Fibroblast of mammary gland (primary cell): ENCODE results near the gene JAGN1.

Experiments used
- DNase-seq: peaks from one replicate; pipeline ENCODE4 v3.0.0-alpha.2; 2010; ENCODE audit warnings: low read depth
- H3K4me3 ChIP-seq: 2 replicates; pipeline ENCODE4 v1.5.1; 2011; ENCODE audit warnings: low read depth, mild to moderate bottlenecking, low read length, moderate library complexity; ENCODE audit not compliant: control insufficient read depth
- CTCF ChIP-seq: conservative IDR thresholded peaks from 2 replicates; pipeline ENCODE4 v1.5.1; 2011; ENCODE audit warnings: low read depth, low read length, inconsistent platforms; ENCODE audit not compliant: control insufficient read depth, insufficient read depth

Gene JAGN1

GRCh38 chr3:9911863-9912262, 21.5 kb downstream of the JAGN1 start:
- no peak for DNase-seq
- no peak overlapping the region for H3K4me3 ChIP-seq
- no peak for TF ChIP-seq CTCF

GRCh38 chr3:9912294-9912935, 22.0 kb downstream of the JAGN1 start:
- no peak for TF ChIP-seq CTCF
- peak; percentile 76 for DNase-seq
- H3K4me3 ChIP-seq: no peak overlapping the region

- no peak for TF ChIP-seq CTCF
- no peak for DNase-seq
- no peak overlapping the region for H3K4me3 ChIP-seq
Observed at GRCh38 chr3:9913601-9914000, 23.2 kb downstream of the JAGN1 start.

GRCh38 chr3:9914011-9914410, 23.6 kb downstream of the JAGN1 start:
- no peak for DNase-seq
- no peak overlapping the region for H3K4me3 ChIP-seq
- TF ChIP-seq CTCF: no peak

GRCh38 chr3:9914559-9915253, 24.3 kb downstream of the JAGN1 start:
- TF ChIP-seq CTCF: no peak
- no peak for DNase-seq
- peak overlapping the region; percentile 27 for H3K4me3 ChIP-seq

- TF ChIP-seq CTCF: no peak
- H3K4me3 ChIP-seq: peak overlapping the region; percentile 63
- peak; percentile 65 for DNase-seq
Observed at GRCh38 chr3:9915254-9916141, 25.1 kb downstream of the JAGN1 start.
